HG03097 (cell line): Measurements from ENCODE around the gene AOPEP.

ENCODE experiments used
- ATAC-seq: cut with Tn5 transposase; IDR thresholded peaks from one replicate; pipeline ENCODE4 v1.9.1; 2021; ENCODE audit not compliant: unreplicated experiment, low FRiP score

The AOPEP gene

DNA sequence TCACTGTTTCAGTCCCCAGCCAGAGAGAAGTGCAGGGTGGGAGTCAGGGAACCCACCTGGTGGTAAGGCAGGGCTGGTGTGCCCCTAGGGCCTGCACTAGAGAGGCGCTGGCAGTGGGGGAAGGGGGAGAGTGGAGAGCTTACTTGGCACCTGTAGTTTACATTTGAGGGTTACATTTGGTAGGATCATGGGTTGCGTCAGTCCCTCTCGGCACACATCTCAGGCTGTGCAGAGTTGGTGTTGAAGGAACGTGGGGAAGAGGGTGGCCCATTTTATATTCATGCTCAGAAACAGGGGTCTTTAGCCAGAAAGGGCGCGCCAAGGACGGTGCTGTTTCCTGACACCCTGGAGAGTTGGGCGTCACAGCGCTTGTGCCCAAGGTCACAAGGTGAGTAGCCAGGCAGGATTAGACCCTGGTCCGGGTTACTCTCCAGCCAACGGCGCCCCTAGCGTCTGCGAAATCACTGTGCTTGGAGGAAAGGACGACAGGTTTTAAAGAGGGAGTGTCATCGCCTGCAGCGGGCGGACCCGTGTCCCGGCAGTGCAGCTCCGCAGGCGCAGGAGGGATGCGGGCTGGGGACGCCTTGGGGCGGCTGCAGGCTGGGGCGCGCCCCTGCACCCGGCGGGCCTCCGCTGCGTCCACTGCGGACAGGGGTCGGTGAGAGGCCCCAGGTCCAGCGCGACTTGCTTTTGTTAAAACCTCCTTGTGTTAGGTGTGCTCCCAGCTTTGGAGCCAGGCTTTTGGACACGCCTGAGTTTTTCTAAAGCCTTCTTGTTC, 318.4 kb downstream of the AOPEP start:
- ATAC-seq, result no peak

DNA sequence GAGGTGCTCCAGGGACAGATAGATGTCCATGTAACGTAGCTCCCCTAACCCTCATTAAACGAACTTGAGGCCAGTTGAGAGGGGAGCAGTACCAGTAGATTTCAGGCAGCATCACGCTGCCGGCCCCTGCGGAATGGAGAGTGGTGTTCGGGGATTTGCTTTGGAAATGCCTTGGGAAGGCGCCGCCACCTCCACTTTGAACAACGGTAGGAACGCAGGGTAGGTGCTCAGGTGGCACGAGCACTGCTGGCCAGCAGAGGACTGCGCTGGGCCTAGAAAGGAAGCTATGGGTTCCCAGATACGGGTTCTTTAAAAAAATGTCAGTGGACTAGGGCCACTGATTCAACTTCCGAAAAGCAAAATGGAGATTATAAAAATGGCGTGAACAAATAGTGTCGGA, 319.3 kb downstream of the AOPEP start:
- ATAC-seq, result no peak

DNA sequence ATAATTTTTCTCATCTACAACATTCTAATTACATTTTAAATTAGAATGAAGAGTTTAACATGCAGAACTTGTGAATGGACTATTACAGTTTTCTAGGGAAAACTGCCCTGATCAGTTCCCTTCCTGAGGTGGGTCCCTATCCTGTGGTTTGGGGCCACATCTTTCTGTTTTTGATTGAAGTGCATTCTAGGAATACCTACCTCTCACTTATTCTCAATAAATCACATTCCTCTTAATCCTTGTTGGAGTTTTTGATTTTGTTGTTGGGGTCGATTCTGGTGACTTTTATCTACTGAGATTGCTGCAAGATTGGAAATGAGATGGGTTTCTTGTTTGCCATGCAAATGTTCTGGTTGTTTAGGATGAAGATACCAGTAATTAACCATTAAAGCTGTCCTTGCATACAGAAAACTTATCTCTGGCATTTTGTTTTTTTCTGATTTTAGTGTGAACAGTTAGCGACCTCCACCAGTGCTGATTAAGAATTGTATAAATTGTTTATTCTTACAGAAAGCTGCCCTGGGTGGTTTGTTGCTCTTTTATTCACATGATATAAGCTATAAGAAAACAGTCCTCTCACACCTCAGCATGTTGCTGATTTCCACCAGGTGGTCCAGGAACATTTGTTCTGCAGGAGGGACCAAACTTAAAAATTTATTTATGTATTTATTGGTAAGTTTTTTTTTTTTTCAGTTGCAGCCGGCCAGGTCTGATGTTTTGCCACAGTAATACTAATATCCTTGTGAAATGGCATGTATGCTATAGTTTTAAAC, 321.1 kb downstream of the AOPEP start:
- ATAC-seq, result no peak

DNA sequence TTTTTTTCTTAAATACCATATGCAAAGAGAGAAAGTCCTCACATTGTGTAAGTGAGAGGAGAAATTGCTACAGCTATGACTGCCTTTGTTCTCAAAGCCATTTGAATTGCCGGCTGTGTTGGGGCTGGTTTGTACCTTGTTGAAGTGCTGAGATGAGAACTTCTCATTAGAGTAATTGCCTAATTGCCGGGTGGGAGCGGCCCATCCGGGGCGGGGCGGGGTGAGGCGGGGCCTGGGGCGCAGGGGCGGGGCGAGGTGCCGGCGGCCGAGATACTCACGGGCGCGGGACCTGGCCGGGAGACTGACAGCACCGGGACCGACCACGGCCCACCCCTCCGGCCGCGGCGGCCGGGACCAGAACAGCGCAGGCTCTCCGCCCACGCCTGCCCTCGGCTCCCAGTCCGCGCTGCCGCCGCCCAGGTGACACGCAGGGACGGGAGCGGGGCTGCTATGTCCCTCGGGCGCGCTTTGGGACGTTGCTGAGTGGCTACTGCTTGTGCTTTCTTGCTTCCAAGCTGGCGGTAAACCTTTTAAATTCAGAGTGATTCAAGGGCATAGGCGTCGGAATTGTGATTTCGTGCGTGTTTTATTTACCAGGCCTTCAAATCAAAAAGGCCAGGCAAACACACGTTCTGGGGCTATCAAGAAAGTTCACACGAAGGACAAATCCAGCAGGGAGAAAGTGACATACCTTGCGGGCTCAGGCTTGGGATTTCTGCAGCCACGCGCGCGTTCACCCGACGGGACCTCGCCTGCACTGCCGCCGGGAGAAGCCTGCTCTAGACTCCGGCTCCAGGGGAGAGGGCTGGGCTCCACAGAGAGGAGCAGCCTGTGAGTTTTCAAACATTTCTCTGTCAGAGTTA, 322.0 kb downstream of the AOPEP start:
- ATAC-seq, result no peak

DNA sequence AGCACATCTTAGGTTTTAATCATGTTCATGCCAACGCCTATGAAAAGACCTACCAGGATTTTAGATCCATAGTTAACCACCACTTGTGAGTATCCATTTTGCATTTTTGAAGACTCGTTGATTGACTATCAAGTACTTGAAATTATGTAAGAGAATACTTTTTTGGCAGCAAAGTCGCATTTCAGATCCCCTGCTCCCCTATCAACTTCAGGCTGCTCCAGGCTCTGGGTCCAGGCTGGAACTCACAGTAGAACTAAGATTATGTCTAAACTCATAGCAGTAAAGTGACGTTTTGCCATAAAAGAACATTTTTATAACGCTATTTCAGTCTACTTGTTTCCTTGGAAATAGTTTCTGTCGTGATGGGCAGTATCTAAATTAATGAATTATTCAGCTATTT, 323.3 kb downstream of the AOPEP start:
- no peak for ATAC-seq

DNA sequence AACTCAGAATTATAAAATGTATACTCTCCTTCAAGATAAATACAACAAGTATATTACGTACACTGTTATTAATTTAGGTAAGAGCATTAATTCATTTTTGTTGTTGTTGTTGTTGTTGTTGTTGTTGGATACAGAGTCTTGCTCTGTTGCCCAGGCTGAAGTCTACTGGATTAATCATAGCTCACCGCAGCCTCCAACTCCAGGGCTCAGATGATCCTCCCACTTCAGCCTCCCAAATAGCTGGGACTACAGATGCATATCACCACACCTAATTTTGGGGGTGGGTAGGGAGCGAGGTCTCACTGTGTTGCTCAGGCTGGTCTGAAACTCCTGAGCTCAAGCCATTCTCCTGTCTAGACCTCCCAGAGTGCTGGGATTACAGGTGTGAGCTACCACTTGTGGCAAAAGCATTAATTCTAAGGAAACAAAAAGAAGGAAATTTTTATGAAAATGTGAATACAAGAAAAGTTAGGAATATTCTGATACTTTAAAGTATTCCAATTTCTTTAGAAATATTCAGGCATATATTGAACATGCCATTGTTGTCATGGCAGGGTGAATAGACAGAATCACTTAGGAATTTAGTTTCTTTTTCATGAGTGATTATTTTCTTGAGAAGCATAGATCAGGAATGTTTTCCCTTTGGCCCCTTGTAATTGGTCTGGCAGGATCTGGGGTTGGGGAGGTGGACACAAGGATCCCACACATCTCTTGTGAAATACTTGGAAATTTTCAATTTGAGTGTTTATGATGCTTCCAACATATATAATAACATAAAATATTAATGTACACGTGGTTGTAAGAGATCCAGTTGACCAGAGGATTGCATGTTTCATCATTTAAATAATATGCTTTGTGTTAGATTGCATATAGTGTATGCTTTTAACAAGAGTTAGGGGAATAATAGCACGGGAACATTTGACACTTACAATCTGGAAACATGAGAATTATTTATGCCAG, 327.4 kb downstream of the AOPEP start:
- no peak for ATAC-seq

DNA sequence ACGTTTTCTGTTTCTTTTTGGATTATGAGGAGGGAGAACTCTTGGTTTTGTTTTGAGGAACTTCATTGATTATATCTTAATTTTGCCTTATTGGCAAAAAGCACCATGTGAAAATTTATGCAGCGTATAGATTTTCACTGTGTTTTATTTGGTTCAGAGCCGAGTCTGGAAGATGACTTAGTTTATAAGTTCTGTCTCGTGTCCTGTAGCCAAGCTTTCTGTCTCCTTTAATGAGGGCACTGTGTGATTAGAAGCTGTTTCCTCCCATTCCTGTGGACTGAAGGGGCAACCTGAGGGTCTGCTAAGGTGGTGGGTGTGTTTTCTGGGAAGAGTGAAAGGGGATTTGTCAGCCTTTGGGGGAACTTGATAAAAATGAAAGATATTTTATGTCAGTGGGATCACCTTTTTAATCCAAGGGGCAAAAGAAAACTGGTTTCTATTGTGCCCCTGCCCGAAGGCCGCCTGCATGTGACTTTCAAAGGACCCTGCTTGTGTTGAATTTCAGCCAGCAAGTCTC, 328.9 kb downstream of the AOPEP start:
- ATAC-seq, result no peak

DNA sequence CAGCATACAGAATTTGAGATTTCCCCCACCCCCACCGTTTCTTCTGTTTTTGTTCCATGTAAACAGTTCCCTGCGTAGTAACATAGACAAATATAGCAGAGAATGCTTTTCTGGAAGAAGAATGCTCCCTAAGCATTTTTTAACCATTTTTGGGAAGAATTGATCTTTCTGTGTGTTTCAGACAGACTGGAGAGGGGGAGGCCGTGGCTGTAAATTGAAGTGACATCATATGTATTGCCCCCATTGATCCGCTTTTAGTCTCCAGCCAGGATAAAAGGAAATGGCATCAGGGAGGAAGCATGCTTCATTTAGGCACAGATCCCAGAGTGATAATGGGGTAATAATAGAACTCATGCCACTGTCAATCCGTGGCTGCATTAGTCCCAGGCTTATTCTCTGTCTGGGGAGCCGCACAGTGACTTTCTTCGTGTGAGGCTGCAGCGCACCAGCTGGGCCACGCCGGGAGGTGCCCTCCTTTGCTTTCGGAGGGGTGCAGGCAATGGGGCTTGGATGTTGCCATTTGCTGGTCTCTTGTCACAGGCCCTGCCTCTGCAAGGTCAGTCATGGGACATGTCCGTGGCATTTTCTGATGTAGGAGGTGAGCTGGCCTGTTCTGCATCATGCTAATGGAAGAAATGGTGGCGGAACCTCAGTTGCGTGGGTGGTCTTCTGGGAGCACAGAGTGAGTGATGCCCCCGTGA, 329.5 kb downstream of the AOPEP start:
- no peak for ATAC-seq

DNA sequence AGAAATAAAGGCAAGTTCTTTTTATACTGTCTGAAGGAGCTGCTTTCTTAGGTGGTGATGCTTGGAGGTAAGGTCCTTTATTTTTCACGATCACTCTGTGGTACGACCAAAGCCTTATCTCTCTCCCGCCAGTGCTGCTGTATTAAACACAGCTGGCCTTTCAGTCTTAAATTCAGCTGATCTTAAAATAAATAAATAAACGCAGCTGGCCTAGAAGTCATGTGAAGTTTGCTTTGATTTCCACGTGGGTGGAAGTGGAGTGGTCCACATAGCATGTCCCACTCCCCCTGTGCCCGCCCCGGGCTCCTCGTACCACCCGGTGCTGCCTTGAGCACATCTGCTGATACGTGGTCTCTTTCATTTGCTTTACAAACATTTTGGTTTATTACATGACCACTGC, 330.6 kb downstream of the AOPEP start:
- no peak for ATAC-seq

DNA sequence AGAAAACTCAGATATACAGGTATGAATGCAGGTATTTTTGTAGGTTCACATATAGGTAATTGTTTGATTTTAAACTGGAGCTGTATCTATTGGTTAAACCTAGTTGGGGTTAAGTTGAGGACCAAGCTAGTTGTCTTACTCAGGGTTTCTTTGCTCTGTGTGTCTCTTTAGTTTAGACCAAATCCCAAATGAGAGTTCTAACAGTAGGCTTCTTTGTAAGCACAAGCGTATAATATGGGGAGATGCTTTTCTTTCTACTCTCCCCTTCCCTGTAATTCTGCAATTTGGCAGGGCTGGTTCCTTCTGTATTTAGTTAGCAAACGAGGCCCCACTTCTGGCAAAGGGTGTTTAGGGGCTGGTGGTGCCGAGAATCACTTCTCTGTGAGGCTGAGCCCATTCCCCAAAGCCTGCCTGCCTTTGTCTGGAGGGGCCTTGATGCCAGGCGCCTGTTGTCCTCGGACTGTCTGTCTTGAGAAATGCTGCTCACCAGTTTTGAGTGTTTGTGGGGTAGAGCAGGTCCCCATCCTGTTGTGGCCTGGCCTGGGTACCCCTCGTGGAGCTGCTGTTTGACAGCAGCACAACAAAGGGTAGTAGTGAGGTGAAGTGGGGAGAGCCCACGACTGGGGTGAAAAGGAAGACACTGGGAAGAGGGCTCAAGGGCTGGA, 331.8 kb downstream of the AOPEP start:
- no peak for ATAC-seq

DNA sequence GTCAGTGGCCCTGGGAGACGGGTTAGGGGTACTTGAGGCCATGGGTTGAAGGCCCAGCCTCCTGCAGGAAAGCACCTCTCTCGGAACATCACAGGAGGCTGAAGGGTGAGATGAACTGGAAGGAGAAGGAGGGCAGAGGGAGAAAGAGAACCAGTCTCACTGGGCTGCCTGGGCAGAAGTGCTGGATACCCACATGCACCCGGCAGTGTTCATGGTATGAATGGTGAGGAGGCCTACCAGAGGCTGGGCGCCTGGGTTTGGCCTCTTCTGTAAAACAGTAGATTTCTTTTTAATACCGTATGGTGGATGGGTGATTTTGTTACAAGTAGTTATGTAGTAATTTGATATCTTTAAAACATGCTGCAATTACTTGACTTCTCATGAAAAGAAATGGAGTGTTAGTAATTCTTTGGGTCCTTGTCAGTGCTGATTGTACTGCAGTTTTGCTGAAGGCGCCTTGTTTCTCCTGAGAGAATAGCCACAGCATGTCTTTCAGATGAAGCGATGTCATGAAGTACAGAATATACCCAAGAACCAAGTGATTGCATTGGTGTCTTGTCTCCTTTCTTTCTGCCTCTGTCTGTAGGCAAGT, 332.4 kb downstream of the AOPEP start:
- ATAC-seq, result no peak

DNA sequence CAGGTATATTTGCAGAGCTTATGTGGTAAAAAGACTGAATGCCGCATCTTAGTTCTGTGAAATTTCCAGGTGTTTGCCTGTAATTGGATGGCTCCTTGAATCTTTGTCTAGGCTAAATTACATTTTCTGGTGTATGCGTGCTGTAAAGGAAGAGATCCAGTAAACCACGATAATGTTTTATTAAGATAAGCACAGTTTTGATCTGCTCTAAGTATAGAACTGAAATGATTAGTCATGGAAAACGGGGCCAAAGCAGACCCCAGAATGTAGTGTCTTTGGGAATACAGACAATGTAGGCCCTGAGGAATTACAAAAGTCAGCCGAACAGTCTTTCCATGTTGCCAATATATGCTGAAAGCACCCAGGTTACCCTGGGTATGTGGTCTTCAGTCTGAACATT, 333.7 kb downstream of the AOPEP start:
- no peak for ATAC-seq

DNA sequence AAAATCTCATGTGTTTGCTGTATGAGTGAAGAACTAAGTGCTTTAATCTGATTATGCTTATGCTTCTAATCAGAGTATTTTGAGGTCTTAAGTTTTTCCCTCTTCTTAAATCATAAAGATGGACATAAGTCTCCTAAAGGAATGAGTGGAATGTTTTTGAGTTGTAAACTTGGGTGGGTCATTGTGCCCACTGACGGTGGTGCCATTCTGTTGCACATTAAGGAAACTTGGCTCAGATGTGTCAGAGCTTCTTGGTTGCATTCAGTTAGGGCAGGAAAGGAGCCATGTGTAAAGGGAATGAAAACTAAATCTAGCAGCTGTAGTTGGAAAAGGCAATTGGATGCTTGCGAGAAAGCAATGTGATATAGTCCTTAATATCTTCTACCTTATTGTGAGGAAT, 334.4 kb downstream of the AOPEP start:
- no peak for ATAC-seq

DNA sequence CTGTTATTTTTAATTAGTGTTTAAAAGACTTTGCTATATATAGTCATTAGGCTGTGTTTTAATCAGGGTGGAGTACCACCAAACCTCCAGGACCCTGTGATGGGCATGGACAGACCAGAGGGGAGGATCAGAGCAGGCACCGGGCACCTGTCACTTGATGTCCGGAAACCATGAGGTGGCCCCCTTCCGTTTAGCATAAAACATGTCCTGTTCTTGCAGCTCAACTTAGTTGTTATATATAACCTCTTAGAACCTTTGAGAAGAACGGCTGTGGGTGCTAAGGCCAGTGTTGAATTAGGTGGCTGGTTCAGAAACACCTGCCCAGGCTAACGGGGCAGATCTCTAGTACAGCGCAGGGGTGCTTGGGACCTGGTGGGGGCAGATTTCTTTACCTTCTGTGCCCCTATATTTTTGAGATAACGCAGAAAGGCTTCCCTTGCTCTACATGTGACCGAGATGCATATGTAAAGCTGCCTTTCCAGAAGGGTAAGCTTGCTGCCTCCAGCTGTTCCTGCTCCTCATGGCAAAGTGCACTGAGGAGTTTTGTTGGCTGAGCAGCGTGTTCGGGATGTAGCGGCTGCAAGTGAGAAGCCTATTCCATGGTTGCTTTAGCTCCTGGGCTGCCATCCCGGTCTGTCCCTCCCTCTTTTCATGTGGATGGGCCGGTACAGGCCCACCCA, 335.6 kb downstream of the AOPEP start:
- ATAC-seq, result no peak

DNA sequence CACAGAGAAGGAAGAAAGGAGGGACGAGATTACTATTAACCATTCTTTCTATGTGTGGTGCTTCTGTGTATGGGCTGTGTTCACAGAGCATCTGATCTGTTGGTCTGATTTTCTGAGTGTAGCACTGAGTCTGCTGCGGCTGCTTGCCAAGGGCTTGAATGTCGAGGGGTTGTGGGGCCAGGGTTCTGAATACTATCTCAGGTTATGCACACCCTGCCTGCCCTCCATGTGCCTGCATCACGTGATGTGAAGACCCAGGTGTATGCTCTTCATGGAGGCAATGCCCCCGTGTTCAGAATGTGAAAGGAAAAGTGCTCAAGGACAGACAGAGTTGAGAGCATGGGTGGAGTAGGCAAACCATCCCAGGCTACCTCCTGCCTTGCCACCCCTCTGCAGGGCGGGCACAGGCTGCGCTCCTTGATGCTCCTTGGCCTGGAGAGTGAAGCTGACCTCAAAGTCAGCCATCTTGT, 336.1 kb downstream of the AOPEP start:
- no peak for ATAC-seq

DNA sequence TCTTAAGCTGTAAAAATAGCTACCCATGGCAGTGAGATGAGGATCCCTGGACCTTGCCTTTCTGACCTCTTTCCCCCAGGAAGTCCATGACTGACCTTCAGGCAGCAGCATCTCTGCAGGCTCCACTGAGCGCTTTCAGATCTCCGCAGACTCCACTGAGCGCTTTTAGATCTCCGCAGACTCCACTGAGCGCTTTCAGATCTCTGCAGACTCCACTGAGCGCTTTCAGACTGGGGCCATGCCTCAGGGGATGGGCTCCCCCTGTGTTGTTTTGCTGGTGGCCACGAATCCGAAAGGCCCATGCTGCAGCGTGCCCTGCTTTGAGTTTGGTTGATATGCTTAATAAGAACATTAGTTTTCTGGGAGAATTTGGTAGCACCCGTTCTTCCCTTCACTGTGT, 336.8 kb downstream of the AOPEP start:
- no peak for ATAC-seq

DNA sequence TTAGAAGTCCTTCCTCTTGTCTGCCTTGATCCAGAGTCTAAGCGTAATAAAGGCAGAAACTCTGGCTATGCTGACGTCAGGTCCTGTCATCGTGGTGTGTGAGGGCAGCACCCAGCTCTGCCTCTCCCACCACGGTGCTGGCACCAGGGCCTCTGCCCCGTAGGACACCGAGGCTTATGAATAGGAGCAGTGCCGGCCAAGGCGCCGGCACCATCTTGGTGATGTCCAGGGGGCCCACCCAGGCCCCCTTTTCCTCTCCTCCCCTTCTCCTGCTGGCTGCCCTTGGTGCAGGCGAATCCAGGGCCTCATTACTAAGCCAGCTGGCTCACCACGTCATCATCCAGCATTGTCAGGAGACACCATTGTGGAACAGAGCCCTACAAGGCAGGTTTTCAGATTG, 338.7 kb downstream of the AOPEP start:
- no peak for ATAC-seq

DNA sequence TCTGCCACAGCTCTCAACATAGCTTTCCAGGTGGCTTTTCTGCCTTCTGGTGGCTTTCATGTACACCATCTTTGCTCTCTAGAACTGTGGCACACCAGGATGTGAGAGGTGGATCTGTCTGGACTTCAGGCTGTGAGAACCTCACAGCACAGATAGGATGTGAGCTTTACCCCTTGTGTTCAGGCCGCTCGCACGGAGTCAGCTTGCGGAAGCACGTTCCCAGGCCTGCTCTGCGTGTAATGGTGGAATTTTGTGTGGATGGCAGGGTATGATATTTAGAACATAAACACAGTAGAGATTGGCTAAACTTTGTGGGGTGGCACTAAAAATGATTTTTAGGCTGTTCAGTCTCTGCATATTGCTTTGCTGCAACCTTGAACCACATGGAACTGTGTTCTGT, 340.6 kb downstream of the AOPEP start:
- ATAC-seq, result no peak
